LNCAP (cell line): ENCODE measurements around the gene FBLN2.

ENCODE experiments used
- TF ChIP-seq, protein P1 (sequence below): fragments of 450-650 bp; IDR thresholded peaks from 2 replicates; pipeline ENCODE4 v1.5.1; 2017; ENCODE audit warnings: mild to moderate bottlenecking

FBLN2 gene

GRCh38 chr3:13517253-13517977, 31.5 kb upstream of the FBLN2 start:
- TF ChIP-seq, protein P1, sequence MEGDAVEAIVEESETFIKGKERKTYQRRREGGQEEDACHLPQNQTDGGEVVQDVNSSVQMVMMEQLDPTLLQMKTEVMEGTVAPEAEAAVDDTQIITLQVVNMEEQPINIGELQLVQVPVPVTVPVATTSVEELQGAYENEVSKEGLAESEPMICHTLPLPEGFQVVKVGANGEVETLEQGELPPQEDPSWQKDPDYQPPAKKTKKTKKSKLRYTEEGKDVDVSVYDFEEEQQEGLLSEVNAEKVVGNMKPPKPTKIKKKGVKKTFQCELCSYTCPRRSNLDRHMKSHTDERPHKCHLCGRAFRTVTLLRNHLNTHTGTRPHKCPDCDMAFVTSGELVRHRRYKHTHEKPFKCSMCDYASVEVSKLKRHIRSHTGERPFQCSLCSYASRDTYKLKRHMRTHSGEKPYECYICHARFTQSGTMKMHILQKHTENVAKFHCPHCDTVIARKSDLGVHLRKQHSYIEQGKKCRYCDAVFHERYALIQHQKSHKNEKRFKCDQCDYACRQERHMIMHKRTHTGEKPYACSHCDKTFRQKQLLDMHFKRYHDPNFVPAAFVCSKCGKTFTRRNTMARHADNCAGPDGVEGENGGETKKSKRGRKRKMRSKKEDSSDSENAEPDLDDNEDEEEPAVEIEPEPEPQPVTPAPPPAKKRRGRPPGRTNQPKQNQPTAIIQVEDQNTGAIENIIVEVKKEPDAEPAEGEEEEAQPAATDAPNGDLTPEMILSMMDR: no peak

GRCh38 chr3:13518516-13518953, 30.4 kb upstream of the FBLN2 start:
- TF ChIP-seq, protein P1: no peak

- TF ChIP-seq, protein P1: no peak
Measured at GRCh38 chr3:13519006-13519791, 29.7 kb upstream of the FBLN2 start.

GRCh38 chr3:13520326-13520880, 28.5 kb upstream of the FBLN2 start:
- TF ChIP-seq, protein P1: no peak

GRCh38 chr3:13521309-13521708, 27.6 kb upstream of the FBLN2 start:
- TF ChIP-seq, protein P1: no peak

- TF ChIP-seq, protein P1: no peak
Measured at GRCh38 chr3:13522236-13522635, 26.7 kb upstream of the FBLN2 start.

DNA sequence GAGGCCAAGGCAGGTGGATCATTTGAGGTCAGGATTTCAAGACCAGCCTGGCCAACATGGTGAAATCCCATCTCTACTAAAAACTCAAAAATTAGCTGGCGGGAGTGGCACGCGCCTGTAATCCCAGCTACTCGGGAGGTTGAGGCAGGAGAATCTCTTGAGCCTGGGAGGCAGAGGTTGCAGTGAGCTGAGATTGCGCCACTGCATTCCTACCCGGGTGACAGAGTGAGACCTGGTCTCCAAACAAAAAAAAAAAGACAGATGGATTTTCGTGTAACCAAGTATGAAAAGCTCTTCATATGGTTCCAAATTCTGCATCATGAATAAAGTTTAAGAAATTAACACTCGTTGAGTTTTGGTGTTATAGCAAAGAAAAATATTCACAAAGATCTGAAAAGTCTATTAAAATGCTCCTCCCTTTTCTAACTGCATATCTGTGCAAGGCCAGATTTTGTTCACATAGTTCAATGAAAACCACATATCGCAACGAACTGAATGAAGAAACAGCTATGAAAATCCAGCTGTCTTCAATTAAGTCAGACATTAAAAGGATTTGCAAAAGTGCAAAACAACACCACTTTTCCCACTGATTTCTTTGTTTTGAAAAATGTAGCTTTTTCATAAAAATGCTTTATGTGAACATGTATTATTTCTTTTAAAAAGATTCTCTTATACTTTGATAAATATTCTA, 23.8 kb upstream of the FBLN2 start:
- TF ChIP-seq, protein P1: no peak
